ENCODE data around the gene WBP1.
A peak's percentile ranks its signal among the peaks of the same experiment; 100 is the strongest.
"Not testable (repeated sequence)": the region's sequence is repeated elsewhere in the genome, so short reads cannot be mapped to it uniquely, and the experiment has no call there.

WBP1 gene

GRCh38 chr2:74483675-74484164 is 25.5 kb downstream of the WBP1 start:
- not testable (repeated sequence) for DNase-seq

GRCh38 chr2:74486141-74486540 is 27.9 kb downstream of the WBP1 start:
- DNase-seq, result no peak

- DNase-seq, result no peak
These were observed 30.6 kb downstream of the WBP1 start for GRCh38 chr2:74488643-74489481.

- DNase-seq, result no peak
These were observed 31.7 kb downstream of the WBP1 start for GRCh38 chr2:74489906-74490305.

GRCh38 chr2:74491648-74492544 is 33.7 kb downstream of the WBP1 start:
- DNase-seq, result no peak

- DNase-seq, result no peak
These were observed 35.3 kb downstream of the WBP1 start for GRCh38 chr2:74493546-74493945.

- no peak for DNase-seq
These were observed 37.2 kb downstream of the WBP1 start for GRCh38 chr2:74495440-74495839.

- no peak for DNase-seq
These were observed 38.9 kb downstream of the WBP1 start for GRCh38 chr2:74496997-74497776.

- DNase-seq, result no peak
These were observed 39.7 kb downstream of the WBP1 start for GRCh38 chr2:74497777-74498499.

GRCh38 chr2:74498500-74499266 is 40.4 kb downstream of the WBP1 start:
- DNase-seq, result no peak

- DNase-seq, result peak; percentile 24
These were observed 41.2 kb downstream of the WBP1 start, which contains the start of gene LBX2 for GRCh38 chr2:74499267-74499939. Gene LBX2 (minus strand): TSS chr2:74499603. CDS start chr2:74499537, 66 bp downstream.

- no peak for DNase-seq
These were observed 41.8 kb downstream of the WBP1 start for GRCh38 chr2:74499940-74500577.

- DNase-seq, result no peak
These were observed 42.3 kb downstream of the WBP1 start for GRCh38 chr2:74500578-74500946.

- DNase-seq, result no peak
These were observed 43.3 kb downstream of the WBP1 start for GRCh38 chr2:74501335-74502071.

GRCh38 chr2:74502147-74502719 is 44.0 kb downstream of the WBP1 start:
- DNase-seq, result no peak

GRCh38 chr2:74502720-74503505 is 44.7 kb downstream of the WBP1 start:
- no peak for DNase-seq

GRCh38 chr2:74503506-74504475 is 45.6 kb downstream of the WBP1 start:
- DNase-seq, result no peak
